ENCODE results near the gene PIGB. TPM values are rescaled to one million over a fixed set of nuclear protein-coding genes. Genes with fewer than 3 reads are reported as not detected.
A peak's percentile ranks its signal among the peaks of the same experiment; 100 is the strongest.

PIGB gene
- polyA plus RNA-seq, 1 donor (not counting 4 experiments of a cell fraction or from before 2014, with no cell fraction given): 29.1 TPM

- peak within 1 kb of the TSS; percentile 57 to 83 (median 77) for H3K4me3 ChIP-seq (ENCODE audit: control insufficient read depth in 2 of 3, extremely low read depth in 1 of 3, insufficient read depth in 2 of 3, low read depth in 1 of 3, low read length in 3 of 3)
- dilution Hi-C loops (cut with MboI; ENCODE audit: extremely low pct_ligation_motif_present, low sequenced_read_pairs): no loop called here
- H3K4me2 ChIP-seq (ENCODE audit: control insufficient read depth, extremely low read depth, insufficient read depth, low read depth, low read length): peak within 1 kb of the TSS; percentile 75
- no peaks in the 10 kb centered on the region for H3K9me1 ChIP-seq (ENCODE audit: control insufficient read depth, extremely low read depth, insufficient read depth, low read length)
- peak within 1 kb of the TSS; percentile 64 for H3K27ac ChIP-seq (ENCODE audit: control insufficient read depth, insufficient read depth, low read length)
- no peaks in the 10 kb centered on the region for H3K27me3 ChIP-seq (ENCODE audit: control insufficient read depth, extremely low read depth, insufficient read depth, low read length)
- FAIRE-seq: no peak
- H2AFZ ChIP-seq (ENCODE audit: control insufficient read depth, low read length): peak within 1 kb of the TSS; percentile 95
- H3K36me3 ChIP-seq (ENCODE audit: control insufficient read depth in 2 of 2, extremely low read depth in 1 of 2, insufficient read depth in 2 of 2, low read length in 2 of 2): no peaks in the 10 kb centered on the region
- H3K9ac ChIP-seq (ENCODE audit: control insufficient read depth, extremely low read depth, insufficient read depth, low read length): peak within 1 kb of the TSS; percentile 83
- no peaks in the 10 kb centered on the region for H3K9me3 ChIP-seq (ENCODE audit: control insufficient read depth, low read depth, low read length)
- H3K4me1 ChIP-seq (ENCODE audit: control insufficient read depth, extremely low read depth, insufficient read depth, low read length): peaks cover 4% of the 10 kb centered on the region
- H3K79me2 ChIP-seq (ENCODE audit: control insufficient read depth, insufficient read depth, low read length): no peaks in the 10 kb centered on the region
- no peak for TF ChIP-seq EZH2 (IDR thresholded peaks at IDR 0.05; ENCODE audit: low read length)
- TF ChIP-seq, protein P1, sequence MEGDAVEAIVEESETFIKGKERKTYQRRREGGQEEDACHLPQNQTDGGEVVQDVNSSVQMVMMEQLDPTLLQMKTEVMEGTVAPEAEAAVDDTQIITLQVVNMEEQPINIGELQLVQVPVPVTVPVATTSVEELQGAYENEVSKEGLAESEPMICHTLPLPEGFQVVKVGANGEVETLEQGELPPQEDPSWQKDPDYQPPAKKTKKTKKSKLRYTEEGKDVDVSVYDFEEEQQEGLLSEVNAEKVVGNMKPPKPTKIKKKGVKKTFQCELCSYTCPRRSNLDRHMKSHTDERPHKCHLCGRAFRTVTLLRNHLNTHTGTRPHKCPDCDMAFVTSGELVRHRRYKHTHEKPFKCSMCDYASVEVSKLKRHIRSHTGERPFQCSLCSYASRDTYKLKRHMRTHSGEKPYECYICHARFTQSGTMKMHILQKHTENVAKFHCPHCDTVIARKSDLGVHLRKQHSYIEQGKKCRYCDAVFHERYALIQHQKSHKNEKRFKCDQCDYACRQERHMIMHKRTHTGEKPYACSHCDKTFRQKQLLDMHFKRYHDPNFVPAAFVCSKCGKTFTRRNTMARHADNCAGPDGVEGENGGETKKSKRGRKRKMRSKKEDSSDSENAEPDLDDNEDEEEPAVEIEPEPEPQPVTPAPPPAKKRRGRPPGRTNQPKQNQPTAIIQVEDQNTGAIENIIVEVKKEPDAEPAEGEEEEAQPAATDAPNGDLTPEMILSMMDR (optimal IDR thresholded peaks at IDR 0.05 in 1 of 3, IDR thresholded peaks at IDR 0.05 in 1 of 3, conservative IDR thresholded peaks at IDR 0.05 in 1 of 3; ENCODE audit: extremely low read depth in 1 of 3, insufficient read depth in 2 of 3, low read length in 3 of 3): no peak
- H4K20me1 ChIP-seq (ENCODE audit: control insufficient read depth, extremely low read depth, insufficient read depth, low read length): no peaks in the 10 kb centered on the region
- no peak for DNase-seq (ENCODE audit: low read depth, low spot score)
Measured at GRCh38 chr15:55289746-55290527, 29.1 kb upstream of the PIGB start, which contains the start of gene RAB27A. TSS of gene RAB27A (minus strand) at chr15:55289813. CDS start at chr15:55234934, 54,879 bp downstream.

- FAIRE-seq: no peak
- DNase-seq (ENCODE audit: low read depth, low spot score): no peak
- peak overlapping the region; percentile 95 for H2AFZ ChIP-seq (ENCODE audit: control insufficient read depth, low read length)
- peak overlapping the region; percentile 83 for H3K9ac ChIP-seq (ENCODE audit: control insufficient read depth, extremely low read depth, insufficient read depth, low read length)
- no peaks in the 10 kb centered on the region for H3K9me3 ChIP-seq (ENCODE audit: control insufficient read depth, low read depth, low read length)
- no peaks in the 10 kb centered on the region for H3K27me3 ChIP-seq (ENCODE audit: control insufficient read depth, extremely low read depth, insufficient read depth, low read length)
- peaks cover 4% of the 10 kb centered on the region for H3K4me1 ChIP-seq (ENCODE audit: control insufficient read depth, extremely low read depth, insufficient read depth, low read length)
- no peaks in the 10 kb centered on the region for H3K79me2 ChIP-seq (ENCODE audit: control insufficient read depth, insufficient read depth, low read length)
- H3K4me2 ChIP-seq (ENCODE audit: control insufficient read depth, extremely low read depth, insufficient read depth, low read depth, low read length): peak overlapping the region; percentile 75
- dilution Hi-C loops (cut with MboI; ENCODE audit: extremely low pct_ligation_motif_present, low sequenced_read_pairs): no loop called here
- peak overlapping the region; percentile 64 for H3K27ac ChIP-seq (ENCODE audit: control insufficient read depth, insufficient read depth, low read length)
- TF ChIP-seq EZH2 (IDR thresholded peaks at IDR 0.05; ENCODE audit: low read length): no peak
- TF ChIP-seq, protein P1 (optimal IDR thresholded peaks at IDR 0.05 in 1 of 3, IDR thresholded peaks at IDR 0.05 in 1 of 3, conservative IDR thresholded peaks at IDR 0.05 in 1 of 3; ENCODE audit: extremely low read depth in 1 of 3, insufficient read depth in 2 of 3, low read length in 3 of 3): peak; percentile 86 to 91 (median 87)
- no peaks in the 10 kb centered on the region for H4K20me1 ChIP-seq (ENCODE audit: control insufficient read depth, extremely low read depth, insufficient read depth, low read length)
- H3K9me1 ChIP-seq (ENCODE audit: control insufficient read depth, extremely low read depth, insufficient read depth, low read length): no peaks in the 10 kb centered on the region
- H3K4me3 ChIP-seq (ENCODE audit: control insufficient read depth in 2 of 3, extremely low read depth in 1 of 3, insufficient read depth in 2 of 3, low read depth in 1 of 3, low read length in 3 of 3): peak overlapping the region; percentile 57 to 83 (median 77)
- H3K36me3 ChIP-seq (ENCODE audit: control insufficient read depth in 2 of 2, extremely low read depth in 1 of 2, insufficient read depth in 2 of 2, low read length in 2 of 2): no peaks in the 10 kb centered on the region
Measured at GRCh38 chr15:55290528-55291057, 28.4 kb upstream of the PIGB start.
